H9 (cell line): Measurements from ENCODE around the gene TECTA. TPM values are rescaled to one million over a fixed set of nuclear protein-coding genes. Genes with fewer than 3 reads are reported as not detected.

Source experiments
- DNase-seq: peaks from one replicate; pipeline ENCODE4 v3.0.0-alpha.2; 2017
- H2AFZ ChIP-seq: one replicate; pipeline ENCODE4 v1.6.1; 2013; ENCODE audit warnings: mild to moderate bottlenecking, low read length, control low read depth, moderate library complexity
- H2AK5ac ChIP-seq: 2 replicates; pipeline ENCODE4 v1.6.1; 2013; ENCODE audit warnings: low read length, control low read depth, mixed read lengths; ENCODE audit not compliant: insufficient read length
- H2BK120ac ChIP-seq: one replicate; pipeline ENCODE4 v1.6.1; 2013; ENCODE audit warnings: low read depth, mild to moderate bottlenecking, low read length, control low read depth, inconsistent platforms; ENCODE audit not compliant: poor library complexity, severe bottlenecking
- H2BK12ac ChIP-seq: 2 replicates; pipeline ENCODE4 v1.6.1; 2013; ENCODE audit warnings: low read length, control low read depth, mixed read lengths, low read depth; ENCODE audit not compliant: insufficient read length
- H2BK15ac ChIP-seq: 2 replicates; pipeline ENCODE4 v1.6.1; 2013; ENCODE audit warnings: low read depth, low read length, control low read depth
- H2BK20ac ChIP-seq: one replicate; pipeline ENCODE4 v1.6.1; 2013; ENCODE audit warnings: low read depth, mild to moderate bottlenecking, low read length, control low read depth, inconsistent platforms; ENCODE audit not compliant: poor library complexity, severe bottlenecking
- H2BK5ac ChIP-seq: 2 replicates; pipeline ENCODE4 v1.6.1; 2013; ENCODE audit warnings: low read length, control low read depth, mixed read lengths; ENCODE audit not compliant: insufficient read length
- H3K14ac ChIP-seq: 2 replicates; pipeline ENCODE4 v1.6.1; 2013; ENCODE audit warnings: low read length, control low read depth; ENCODE audit not compliant: insufficient read depth
- H3K18ac ChIP-seq: 2 replicates; pipeline ENCODE4 v1.6.1; 2013; ENCODE audit warnings: low read depth, mild to moderate bottlenecking, mixed read lengths, low read length, control low read depth; ENCODE audit not compliant: insufficient read length
- H3K23ac ChIP-seq: 2 replicates; pipeline ENCODE4 v1.6.1; 2013; ENCODE audit warnings: low read length, control low read depth, mixed read lengths, low read depth; ENCODE audit not compliant: insufficient read length
- H3K23me2 ChIP-seq: 2 replicates; pipeline ENCODE4 v1.6.1; 2013; ENCODE audit warnings: low read depth, mild to moderate bottlenecking, mixed read lengths, low read length, control low read depth; ENCODE audit not compliant: insufficient read length, poor library complexity, severe bottlenecking
- H3K27ac ChIP-seq: 2 replicates; pipeline ENCODE4 v1.5.1; 2013; ENCODE audit warnings: low read length, control low read depth, mixed read lengths, low read depth; ENCODE audit not compliant: insufficient read length
- H3K27me3 ChIP-seq: 2 replicates; pipeline ENCODE4 v1.6.1; 2013; ENCODE audit warnings: low read length, control low read depth, inconsistent platforms; ENCODE audit not compliant: insufficient read depth
- H3K4ac ChIP-seq: 2 replicates; pipeline ENCODE4 v1.6.1; 2013; ENCODE audit warnings: low read depth, mild to moderate bottlenecking, control low read depth, inconsistent platforms, low read length, moderate library complexity
- H3K4me1 ChIP-seq: 2 replicates; pipeline ENCODE4 v1.6.1; 2013; ENCODE audit warnings: low read length, control low read depth, inconsistent platforms; ENCODE audit not compliant: insufficient read depth
- H3K4me2 ChIP-seq: 2 replicates; pipeline ENCODE4 v1.6.1; 2013; ENCODE audit warnings: low read length, control low read depth, mixed read lengths; ENCODE audit not compliant: insufficient read length, insufficient read depth
- H3K56ac ChIP-seq: 2 replicates; pipeline ENCODE4 v1.6.1; 2013; ENCODE audit warnings: low read depth, mild to moderate bottlenecking, mixed read lengths, low read length, control low read depth; ENCODE audit not compliant: insufficient read length
- H3K79me1 ChIP-seq: 2 replicates; pipeline ENCODE4 v1.6.1; 2013; ENCODE audit warnings: low read depth, mild to moderate bottlenecking, moderate library complexity, low read length, control low read depth, inconsistent platforms; ENCODE audit not compliant: insufficient read depth, poor library complexity, severe bottlenecking
- H3K79me2 ChIP-seq: 2 replicates; pipeline ENCODE4 v1.6.1; 2013; ENCODE audit warnings: low read length, control low read depth, inconsistent platforms; ENCODE audit not compliant: insufficient read depth
- H3K9ac ChIP-seq: 2 replicates; pipeline ENCODE4 v1.6.1; 2013; ENCODE audit warnings: low read length, control low read depth, mixed read lengths; ENCODE audit not compliant: insufficient read length; ENCODE audit errors: extremely low read depth
- H3K9me3 ChIP-seq: one replicate; pipeline ENCODE4 v1.6.1; 2013; ENCODE audit warnings: low read depth, low read length, inconsistent platforms; ENCODE audit not compliant: control insufficient read depth
- H3T11ph ChIP-seq: one replicate; pipeline ENCODE4 v1.6.1; 2013; ENCODE audit warnings: mild to moderate bottlenecking, low read length, control low read depth, inconsistent platforms
- H4K20me1 ChIP-seq: one replicate; pipeline ENCODE4 v1.6.1; 2013; ENCODE audit not compliant: control insufficient read depth, insufficient read length, insufficient read depth
- H4K5ac ChIP-seq: 2 replicates; pipeline ENCODE4 v1.6.1; 2013; ENCODE audit warnings: low read depth, mild to moderate bottlenecking, mixed read lengths, low read length, control low read depth; ENCODE audit not compliant: insufficient read length
- H4K8ac ChIP-seq: replicated peaks from 2 replicates; pipeline ENCODE4 v1.6.1; 2013; ENCODE audit warnings: low read length, control low read depth, mixed read lengths, low read depth; ENCODE audit not compliant: insufficient read length
- H4K91ac ChIP-seq: 2 replicates; pipeline ENCODE4 v1.6.1; 2013; ENCODE audit warnings: low read depth, mild to moderate bottlenecking, moderate library complexity, mixed read lengths, low read length, control low read depth; ENCODE audit not compliant: insufficient read length
- H3K27ac Mint-ChIP-seq, 3 experiments: 2 replicates in 2 of 3; 3 replicates in 1 of 3; pipeline ENCODE4 v1.8.0; 2020 to 2021; ENCODE audit warnings: mixed read lengths in 3 of 3, mild to moderate bottlenecking in 1 of 3, moderate library complexity in 1 of 3
- H3K27me3 Mint-ChIP-seq: 2 replicates; pipeline ENCODE4 v1.8.0; 2021; ENCODE audit warnings: low read depth, mild to moderate bottlenecking, moderate library complexity, mixed read lengths
- H3K36me3 Mint-ChIP-seq, 3 experiments: 2 replicates in 2 of 3; 3 replicates in 1 of 3; pipeline ENCODE4 v1.8.0; 2020 to 2021; ENCODE audit warnings: low read depth in 3 of 3, mixed read lengths in 3 of 3; ENCODE audit not compliant: insufficient read depth in 1 of 3
- H3K4me1 Mint-ChIP-seq, 2 experiments: 2 replicates each; pipeline ENCODE4 v1.8.0; 2020; ENCODE audit warnings: mixed read lengths in 2 of 2
- H3K4me3 Mint-ChIP-seq, 2 experiments: 2 replicates in 1 of 2; 3 replicates in 1 of 2; pipeline ENCODE4 v1.8.0; 2020 to 2021; ENCODE audit warnings: mild to moderate bottlenecking in 2 of 2, mixed read lengths in 2 of 2, moderate library complexity in 1 of 2
- H3K9me3 Mint-ChIP-seq, 2 experiments: 2 replicates in 1 of 2; 3 replicates in 1 of 2; pipeline ENCODE4 v1.8.0; 2020; ENCODE audit warnings: mild to moderate bottlenecking in 2 of 2, mixed read lengths in 2 of 2, moderate library complexity in 1 of 2
- CTCF ChIP-seq: fragments of 200-600 bp; sonication (generic); conservative IDR thresholded peaks from 3 replicates; pipeline ENCODE4 v1.8.0; 2021; ENCODE audit warnings: antibody characterized with exemption, mild to moderate bottlenecking
- WGBS: extraction: QIAGEN DNeasy Blood & Tissue Kit; methylation state at CpG from one replicate; pipeline ENCODE4 v1.1.7; 2013; ENCODE audit warnings: missing lambda C conversion rate, low lambda C conversion rate, mixed read lengths; ENCODE audit not compliant: insufficient read length; ENCODE audit errors: extremely low coverage; 5-methylcytosine and 5-hydroxymethylcytosine counted together
- total RNA-seq: library from RNA; stranded (reverse); gene quantifications from 2 replicates; pipeline ENCODE4 v1.2.1, GENCODE V29; 2021

Gene TECTA
- total RNA-seq, 1 experiment from 2014 or later = 0.66 TPM

DNA sequence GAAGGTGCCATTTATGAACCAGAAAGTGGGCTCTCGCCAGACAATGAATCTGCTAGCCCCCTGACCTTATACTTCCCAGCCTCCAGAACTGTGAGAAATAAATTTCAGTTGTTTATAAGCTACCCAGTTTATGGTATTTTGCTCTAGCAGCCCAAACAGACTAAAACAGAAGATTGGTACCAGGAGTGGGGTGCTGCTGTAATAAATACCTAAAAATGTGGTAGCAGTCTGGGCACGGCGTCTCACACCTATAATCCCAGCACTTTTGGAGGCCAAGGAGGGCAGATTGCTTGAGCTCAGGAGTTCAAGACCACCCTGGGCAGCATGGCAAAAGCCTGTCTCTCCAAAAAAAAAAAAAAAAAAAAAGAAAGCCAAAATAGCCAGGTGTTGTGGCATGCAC is 21.3 kb downstream of the TECTA start:
- Histone ChIP-seq H3K14ac (no peak overlapping the region), H2BK12ac (no peak overlapping the region), H3K27me3 (no peaks in the 10 kb centered on the region), H3K4me2 (no peak overlapping the region), H3K23ac (no peak overlapping the region), H3K4me1 (0 out of 2 replicates have a peak, but pooled peaks cover 4% of the 10 kb centered on the region), H3K9ac (no peak overlapping the region), H3K18ac (no peak overlapping the region), H3K9me3 (peaks cover 21% of the 10 kb centered on the region), H3K79me1 (no peaks in the 10 kb centered on the region), H3T11ph (no peak overlapping the region), H4K5ac (no peak overlapping the region), H2BK5ac (no peak overlapping the region), H4K20me1 (peaks cover 2% of the 10 kb centered on the region), H4K91ac (no peak overlapping the region), H4K8ac (no peak overlapping the region), H2BK15ac (no peak overlapping the region), H3K79me2 (no peaks in the 10 kb centered on the region), H2AFZ (no peak overlapping the region), H2BK20ac (no peak overlapping the region), H3K23me2 (no peaks in the 10 kb centered on the region), H3K4ac (no peak overlapping the region), H3K27ac (no peak overlapping the region), H2BK120ac (no peak overlapping the region), H3K56ac (no peak overlapping the region), H2AK5ac (no peak overlapping the region)
- no CpG with 5 or more reads among the region's 3 CpGs for WGBS
- peaks cover 24 to 26% of the 10 kb centered on the region in 2 experiments for H3K9me3 Mint-ChIP-seq
- no peak overlapping the region for H3K4me3 Mint-ChIP-seq
- peaks cover 10 to 14% of the 10 kb centered on the region in 2 experiments for H3K4me1 Mint-ChIP-seq
- no peak for TF ChIP-seq CTCF
- DNase-seq = no peak
- no peak overlapping the region for H3K27ac Mint-ChIP-seq
- H3K36me3 Mint-ChIP-seq = peaks cover 3 to 27% (median 6%) of the 10 kb centered on the region in 3 experiments; a peak in 4 of 7 replicates
- peaks cover 2% of the 10 kb centered on the region; the same call in 1 of the 2 replicates for H3K27me3 Mint-ChIP-seq
